EL (cell line): ENCODE results near the gene FLT1.

ENCODE experiments used
- DNase-seq: peaks from one replicate; pipeline ENCODE4 v3.0.0-alpha.2; 2016

The FLT1 gene

GRCh38 chr13:28380319-28380718, 114.6 kb downstream of the FLT1 start:
- no peak for DNase-seq

GRCh38 chr13:28379371-28380083, 115.4 kb downstream of the FLT1 start:
- no peak for DNase-seq

GRCh38 chr13:28376604-28377003, 118.3 kb downstream of the FLT1 start:
- no peak for DNase-seq

GRCh38 chr13:28375250-28375930, 119.5 kb downstream of the FLT1 start:
- no peak for DNase-seq

- no peak for DNase-seq
These were observed 121.1 kb downstream of the FLT1 start for GRCh38 chr13:28373810-28374209.

- no peak for DNase-seq
These were observed 124.5 kb downstream of the FLT1 start for GRCh38 chr13:28370448-28370847.

- no peak for DNase-seq
These were observed 136.2 kb downstream of the FLT1 start for GRCh38 chr13:28358708-28359107.

GRCh38 chr13:28357911-28358433, 137.0 kb downstream of the FLT1 start:
- no peak for DNase-seq

GRCh38 chr13:28357247-28357825, 137.6 kb downstream of the FLT1 start:
- DNase-seq: peak; percentile 36

- peak; percentile 31 for DNase-seq
These were observed 138.3 kb downstream of the FLT1 start for GRCh38 chr13:28356561-28357021.

- peak; percentile 80 for DNase-seq
These were observed 139.0 kb downstream of the FLT1 start for GRCh38 chr13:28355822-28356371.

GRCh38 chr13:28355046-28355821, 139.7 kb downstream of the FLT1 start:
- no peak for DNase-seq

- DNase-seq: no peak
These were observed 141.2 kb downstream of the FLT1 start for GRCh38 chr13:28353679-28354078.

GRCh38 chr13:28349907-28350654, 144.8 kb downstream of the FLT1 start:
- DNase-seq: no peak

- DNase-seq: peak; percentile 59
These were observed 145.6 kb downstream of the FLT1 start for GRCh38 chr13:28349371-28349770.

- peak; percentile 51 for DNase-seq
These were observed 147.2 kb downstream of the FLT1 start for GRCh38 chr13:28347456-28348371.

- DNase-seq: peak; percentile 56
These were observed 148.8 kb downstream of the FLT1 start for GRCh38 chr13:28346154-28346553.

GRCh38 chr13:28344163-28344562, 150.8 kb downstream of the FLT1 start:
- no peak for DNase-seq

- DNase-seq: no peak
These were observed 152.7 kb downstream of the FLT1 start for GRCh38 chr13:28342251-28342650.

GRCh38 chr13:28340272-28340793, 154.6 kb downstream of the FLT1 start:
- peak; percentile 92 for DNase-seq

- peak; percentile 84 for DNase-seq
These were observed 155.5 kb downstream of the FLT1 start for GRCh38 chr13:28339419-28339818.
